ENCODE measurements around the gene SLTM.
"Not testable (repeated sequence)": the region's sequence is repeated elsewhere in the genome, so short reads cannot be mapped to it uniquely, and the experiment has no call there.

The SLTM gene

DNA sequence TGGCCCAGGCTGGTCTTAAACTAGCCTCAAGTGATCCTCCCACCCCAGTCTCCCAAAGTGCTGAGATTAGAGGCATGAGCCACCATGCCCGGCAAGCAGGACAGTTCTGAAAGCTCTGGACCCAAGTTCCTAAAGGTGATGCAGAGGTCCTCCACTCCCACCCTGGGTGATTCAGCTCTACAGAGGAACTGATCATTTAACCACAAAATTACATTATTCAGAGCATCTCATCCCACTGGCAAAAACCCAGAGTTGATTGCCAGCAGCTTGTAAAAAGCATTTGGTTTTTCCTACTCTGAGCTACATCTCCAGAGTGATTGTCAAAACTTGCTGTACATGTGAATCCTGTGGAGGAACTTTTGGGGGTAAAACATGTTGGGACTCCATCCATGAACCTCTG is 60.2 kb downstream of the SLTM start:
- DNase-seq: no peak

DNA sequence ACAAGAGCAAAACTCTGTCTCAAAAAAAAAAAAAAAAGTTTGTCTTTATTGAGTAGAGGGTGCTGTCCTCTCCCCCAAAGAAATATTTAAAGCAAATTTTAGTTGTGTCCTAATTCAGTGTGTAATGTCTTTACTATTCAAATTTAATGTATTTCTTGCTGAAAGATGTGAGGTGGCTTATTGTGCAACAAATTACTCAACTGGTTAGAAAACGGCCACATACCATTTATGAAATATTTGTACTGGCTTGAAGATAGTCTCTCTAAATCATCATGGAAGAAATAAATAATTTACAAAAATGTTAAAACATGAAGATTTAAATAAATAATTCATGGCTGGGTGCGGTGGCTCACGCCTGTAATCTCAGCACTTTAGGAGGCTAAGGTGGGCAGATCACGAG is 63.0 kb downstream of the SLTM start:
- no peak for DNase-seq

DNA sequence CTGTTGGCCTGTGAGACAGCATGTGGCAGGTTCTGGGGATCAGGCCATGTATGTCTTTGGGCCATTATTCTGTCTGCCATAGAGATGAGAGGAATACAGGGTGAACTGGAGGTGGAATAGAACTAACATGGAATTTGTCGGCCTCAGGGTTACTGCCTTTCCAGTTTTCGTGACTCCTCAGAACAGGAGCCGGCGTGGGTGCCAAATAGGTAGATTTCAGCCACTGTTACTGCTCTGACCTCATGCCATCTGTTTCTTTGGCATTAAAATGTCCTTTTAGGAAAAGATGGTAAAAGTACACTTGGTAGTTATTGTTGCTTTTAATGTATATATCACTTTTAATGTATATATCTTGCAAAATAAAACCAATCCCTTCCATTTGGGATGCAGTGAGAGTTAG is 65.6 kb downstream of the SLTM start:
- DNase-seq: no peak

DNA sequence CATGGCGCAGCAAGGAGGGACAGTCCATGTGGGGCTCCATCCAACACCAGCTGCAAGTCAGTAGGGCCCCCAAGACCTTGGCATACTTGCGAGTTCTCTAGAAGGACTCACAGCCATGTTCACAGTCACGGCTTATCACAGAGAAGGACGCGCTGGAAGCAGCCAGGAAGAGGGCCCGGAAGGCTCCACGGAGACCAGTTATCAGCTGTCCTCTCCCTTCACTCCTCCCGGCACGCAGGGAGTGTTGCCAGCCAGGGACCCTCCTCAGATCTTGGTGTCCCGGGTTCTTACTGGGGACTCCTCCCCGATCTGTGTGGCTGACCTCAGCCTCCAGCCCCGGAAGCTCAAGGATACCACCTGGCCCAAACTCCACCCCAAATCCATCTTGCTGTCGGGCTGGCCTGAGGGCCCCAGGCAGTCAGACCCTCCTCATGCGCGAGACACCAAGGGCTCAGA is 68.0 kb downstream of the SLTM start:
- DNase-seq: no peak

DNA sequence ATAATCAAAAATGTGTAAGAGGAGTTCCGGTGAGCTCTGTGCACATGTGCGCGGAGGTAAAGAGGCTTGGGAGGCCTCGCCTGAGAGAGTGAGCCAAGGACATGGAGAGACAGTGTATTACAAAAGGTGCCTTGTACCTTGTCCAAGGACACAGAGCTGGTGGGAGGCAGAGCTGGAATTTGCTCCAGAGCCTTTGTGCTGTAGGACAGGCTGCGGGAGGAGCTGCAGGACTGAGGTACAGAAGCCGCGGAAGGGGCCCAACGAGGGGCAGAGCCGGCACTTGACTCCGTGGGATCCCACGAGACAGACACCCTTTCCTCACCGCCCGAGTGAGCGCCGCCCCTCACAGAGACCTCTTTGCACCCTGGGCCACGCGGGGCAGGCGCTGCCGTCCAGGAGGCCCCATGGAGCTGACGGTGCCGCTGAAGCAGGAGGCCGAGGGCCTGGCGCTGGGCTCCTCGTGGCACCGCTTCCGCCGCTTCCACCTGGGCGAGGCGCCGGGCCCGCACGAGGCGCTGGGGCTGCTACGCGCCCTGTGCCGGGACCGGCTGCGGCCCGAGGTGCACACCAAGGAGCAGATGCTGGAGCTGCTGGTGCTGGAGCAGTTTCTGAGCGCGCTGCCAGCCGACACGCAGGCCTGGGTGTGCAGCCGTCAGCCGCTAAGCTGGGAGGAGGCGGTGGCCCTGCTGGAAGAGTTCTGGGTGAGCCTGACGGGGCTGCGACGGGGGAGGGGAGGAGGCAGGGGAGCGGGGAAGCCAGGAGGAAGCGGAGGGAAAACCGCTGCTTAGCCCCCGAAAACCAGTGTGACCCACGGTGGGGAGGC is 68.7 kb downstream of the SLTM start:
- no peak for DNase-seq

DNA sequence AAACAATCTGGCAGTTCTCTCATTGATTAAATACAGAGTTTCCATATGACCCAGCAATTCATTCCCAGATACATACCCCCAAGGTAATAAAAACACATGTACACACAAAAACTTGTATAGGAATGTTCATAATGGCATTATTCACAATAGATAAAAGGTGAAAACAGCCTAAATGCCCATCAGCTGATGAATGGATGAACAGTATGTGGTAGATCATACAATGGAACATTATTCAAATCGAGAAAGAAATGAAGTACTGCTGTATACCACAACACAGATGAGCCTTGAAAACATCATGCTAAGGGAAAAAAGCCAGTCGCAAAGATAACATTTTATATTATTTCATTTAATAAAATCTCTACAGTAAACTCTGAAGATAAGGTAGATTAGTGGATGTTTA is 71.2 kb downstream of the SLTM start:
- DNase-seq: no peak

DNA sequence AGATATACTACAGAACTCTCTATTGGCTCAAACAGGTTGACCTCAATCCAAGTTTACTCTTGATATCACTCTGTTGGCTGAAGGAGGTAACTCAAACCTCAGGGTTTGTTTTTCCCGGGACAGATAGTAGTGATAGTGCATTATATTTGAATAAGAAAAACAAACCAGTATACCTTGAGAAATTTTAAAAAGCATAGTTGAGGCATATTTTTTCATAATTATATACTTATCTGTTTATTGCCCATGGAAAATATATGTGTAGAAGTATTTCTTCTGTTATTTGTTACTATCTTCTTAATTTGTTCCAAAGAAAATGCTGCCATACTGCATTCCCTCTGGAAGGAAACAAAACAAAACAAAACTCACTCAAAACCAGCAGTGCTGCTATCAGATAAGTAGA is 76.9 kb downstream of the SLTM start:
- not testable (repeated sequence) for DNase-seq

DNA sequence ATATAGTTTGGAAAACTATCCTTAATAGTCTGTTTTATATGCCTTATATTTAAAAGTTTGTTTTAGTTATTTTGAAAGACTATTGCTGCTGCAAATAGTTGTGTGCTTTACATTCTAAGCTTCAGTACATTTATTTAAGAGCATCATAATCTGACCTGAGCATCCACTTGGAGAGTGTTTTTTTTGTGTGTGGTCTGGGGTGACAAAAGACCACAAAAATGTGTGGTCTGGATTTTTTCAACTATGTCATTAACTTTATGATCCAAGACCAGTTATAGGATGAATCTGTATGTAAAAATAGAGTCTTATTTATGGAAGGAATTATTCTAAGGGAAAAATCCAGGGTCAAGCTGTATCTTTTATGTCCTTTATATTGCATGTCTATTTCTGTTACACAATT is 77.4 kb downstream of the SLTM start:
- no peak for DNase-seq

DNA sequence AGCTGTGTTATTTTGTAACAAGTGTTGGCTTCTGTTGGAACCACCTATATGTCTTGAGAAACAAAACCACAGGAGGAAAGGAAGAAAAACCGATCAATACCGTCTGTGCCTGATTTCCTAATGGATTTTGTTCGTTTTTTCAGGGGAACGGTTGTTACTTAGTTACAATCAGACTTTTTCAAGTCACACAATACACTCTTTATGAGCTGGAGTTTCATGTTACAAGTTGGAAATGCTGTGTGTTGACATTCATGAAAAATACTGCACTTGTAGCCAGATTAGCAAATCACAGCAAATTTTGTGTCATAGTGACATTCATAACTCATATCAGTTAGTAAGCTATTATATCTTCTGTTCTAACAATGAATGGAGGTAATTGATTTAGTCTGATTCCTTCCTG is 78.9 kb downstream of the SLTM start:
- DNase-seq: no peak

DNA sequence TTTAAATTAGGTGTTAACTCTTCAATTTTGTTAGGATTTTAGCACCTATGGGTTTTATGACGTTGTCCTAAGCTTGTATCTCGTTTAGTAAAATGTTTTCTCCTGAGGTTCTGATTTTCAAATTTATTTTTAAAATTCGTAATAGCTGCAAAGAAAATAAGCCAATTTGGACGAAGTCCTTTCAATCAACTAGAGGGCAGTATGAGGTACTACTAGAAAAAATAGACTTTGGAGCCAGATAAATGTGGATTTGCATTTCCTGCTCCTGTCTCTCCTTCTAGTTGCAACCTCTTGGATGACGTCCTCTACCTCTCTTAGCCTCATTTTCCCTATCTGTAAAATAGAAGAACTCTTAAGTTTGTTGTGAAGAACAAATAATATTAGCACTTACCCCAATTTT is 81.1 kb downstream of the SLTM start:
- no peak for DNase-seq

DNA sequence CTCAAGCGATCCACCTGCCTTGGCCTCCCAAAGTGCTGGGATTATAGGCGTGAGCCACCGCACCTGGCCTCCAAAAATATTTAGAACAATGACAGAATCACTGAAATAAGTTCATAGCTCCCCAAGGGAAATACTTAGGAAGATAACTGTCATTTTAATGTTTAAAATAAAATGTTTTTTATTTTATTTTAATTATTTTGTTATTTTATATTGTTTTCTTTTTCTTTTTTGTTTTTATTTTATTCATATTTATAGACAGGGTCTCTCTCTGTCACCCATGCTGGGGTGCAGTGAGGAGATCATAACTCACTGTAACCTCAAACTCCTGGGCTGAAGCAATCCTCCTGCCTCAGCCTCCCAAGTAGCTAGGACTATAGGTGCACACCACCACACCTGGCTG is 82.3 kb downstream of the SLTM start:
- not testable (repeated sequence) for DNase-seq

DNA sequence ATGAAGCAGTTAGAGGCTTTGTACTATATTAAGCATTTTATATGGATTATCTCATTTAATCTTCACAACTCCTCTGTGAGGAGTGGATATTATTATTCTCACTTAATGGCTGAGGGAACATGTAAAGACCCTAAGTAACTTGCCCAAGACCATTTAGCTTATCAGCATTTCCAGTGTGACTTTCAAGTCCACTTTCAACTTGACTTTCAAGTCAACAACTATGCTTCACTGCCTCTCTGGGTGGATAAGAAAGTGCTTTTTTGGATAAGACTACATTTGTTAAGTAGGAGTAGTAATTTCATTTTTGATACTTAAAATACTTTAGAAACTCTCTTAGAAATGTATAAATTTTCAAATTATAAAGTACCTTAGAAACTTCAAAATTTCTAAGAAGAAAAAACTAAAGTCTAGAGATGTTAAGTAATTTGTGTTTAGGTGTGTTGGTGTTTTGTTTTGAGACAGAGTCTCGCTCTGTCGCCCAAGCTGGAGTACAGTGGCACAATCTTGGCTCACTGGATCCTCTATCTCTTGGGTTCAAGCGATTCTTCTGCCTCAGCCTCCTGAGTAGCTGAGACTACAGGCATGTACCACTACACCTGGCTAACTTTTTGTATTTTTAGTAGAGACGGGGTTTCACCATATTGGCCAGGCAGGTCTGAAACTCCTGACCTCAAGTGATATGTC is 90.6 kb downstream of the SLTM start:
- no peak for DNase-seq

DNA sequence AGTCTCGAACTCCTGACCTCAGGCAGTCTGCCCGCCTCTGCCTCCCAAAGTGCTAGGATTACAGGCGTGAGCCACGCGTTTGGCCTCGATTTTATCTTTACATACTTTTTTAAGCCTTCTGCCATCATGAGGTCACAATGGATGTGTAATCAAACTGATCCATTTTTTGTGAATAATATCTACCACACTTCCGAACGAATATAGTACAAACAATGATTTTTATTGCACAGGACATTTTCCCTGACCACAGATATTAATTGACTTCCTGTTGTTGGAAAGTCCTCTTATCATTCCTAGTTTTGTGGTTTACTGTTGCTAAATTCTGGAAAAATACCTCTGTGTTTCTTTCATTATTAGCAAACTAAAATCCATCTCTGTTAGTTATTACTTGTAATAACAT is 93.4 kb downstream of the SLTM start:
- no peak for DNase-seq

DNA sequence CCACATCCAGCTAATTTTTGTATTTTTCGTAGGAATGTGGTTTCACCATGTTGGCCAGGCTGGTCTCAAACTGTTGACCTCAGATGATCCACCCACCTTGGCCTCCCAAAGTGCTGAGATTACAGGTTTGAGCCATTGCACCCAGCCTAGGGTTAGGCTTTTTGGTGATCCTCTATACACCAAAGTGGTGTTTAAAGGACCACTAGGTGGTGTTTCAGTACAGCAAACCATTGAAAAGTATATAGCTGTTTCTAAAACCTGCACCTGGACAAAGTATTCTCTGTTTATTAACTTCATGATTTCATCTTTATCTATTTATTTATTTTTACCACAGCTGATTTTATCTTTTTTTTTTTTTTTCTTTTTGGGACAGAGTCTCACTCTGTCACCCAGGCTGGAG is 94.0 kb downstream of the SLTM start:
- no peak for DNase-seq

DNA sequence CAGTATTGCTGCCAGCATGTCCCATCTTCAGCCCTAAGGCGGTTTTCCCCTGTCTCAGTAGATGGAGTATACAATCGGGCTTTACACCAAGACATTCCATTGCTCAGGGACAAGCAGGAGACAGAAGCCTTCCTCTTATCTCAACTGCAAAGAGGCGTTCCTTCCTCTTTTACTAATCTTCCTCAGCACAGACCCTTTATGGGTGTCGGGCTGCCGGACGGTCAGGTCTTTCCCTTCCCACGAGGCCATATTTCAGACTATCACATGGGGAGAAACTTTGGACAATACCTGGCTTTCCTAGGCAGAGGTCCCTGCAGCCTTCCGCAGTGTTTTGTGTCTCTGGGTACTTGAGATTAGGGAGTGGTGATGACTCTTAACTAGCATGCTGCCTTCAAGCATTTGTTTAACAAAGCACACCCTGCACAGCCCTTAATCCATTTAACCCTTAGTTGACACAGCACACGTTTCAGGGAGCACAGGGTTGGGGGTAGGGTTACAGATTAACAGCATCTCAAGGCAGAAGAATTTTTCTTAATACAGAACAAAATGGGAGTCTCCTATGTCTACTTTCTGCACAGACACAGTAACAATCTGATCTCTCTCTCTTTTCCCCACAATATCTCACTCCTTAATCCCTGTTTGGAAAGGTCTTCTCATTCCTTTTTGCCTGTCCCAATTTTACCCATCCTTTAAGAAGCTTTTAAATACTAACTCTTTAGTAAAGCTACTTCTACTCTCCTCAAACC is 99.6 kb downstream of the SLTM start:
- DNase-seq: not testable (repeated sequence)

DNA sequence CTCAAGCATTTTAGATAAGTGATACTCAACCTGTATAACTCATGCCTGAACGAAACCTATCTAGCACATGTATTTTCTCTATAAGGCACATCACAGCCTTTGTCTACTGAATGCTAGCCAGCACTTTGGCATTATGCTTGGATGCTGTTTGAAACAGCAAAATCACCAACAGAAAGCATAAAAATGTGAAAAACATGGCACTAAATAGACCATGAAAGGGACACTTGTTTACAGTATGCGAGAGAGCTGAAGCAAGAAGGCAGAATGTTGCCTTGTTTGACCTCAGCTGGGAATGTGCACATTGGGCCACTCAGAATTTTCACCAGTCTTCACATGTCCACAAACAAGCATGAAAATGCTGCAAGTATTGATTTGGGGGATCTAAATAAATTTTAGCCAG is 102.9 kb downstream of the SLTM start:
- DNase-seq: no peak
